H9 (cell line): ENCODE results near the gene NOLC1. TPM values are rescaled to one million over a fixed set of nuclear protein-coding genes. Genes with fewer than 3 reads are reported as not detected.

Source experiments
- DNase-seq: peaks from one replicate; pipeline ENCODE4 v3.0.0-alpha.2; 2017
- H2AFZ ChIP-seq: one replicate; pipeline ENCODE4 v1.6.1; 2013; ENCODE audit warnings: mild to moderate bottlenecking, low read length, control low read depth, moderate library complexity
- H2AK5ac ChIP-seq: 2 replicates; pipeline ENCODE4 v1.6.1; 2013; ENCODE audit warnings: low read length, control low read depth, mixed read lengths; ENCODE audit not compliant: insufficient read length
- H2BK120ac ChIP-seq: one replicate; pipeline ENCODE4 v1.6.1; 2013; ENCODE audit warnings: low read depth, mild to moderate bottlenecking, low read length, control low read depth, inconsistent platforms; ENCODE audit not compliant: poor library complexity, severe bottlenecking
- H2BK12ac ChIP-seq: 2 replicates; pipeline ENCODE4 v1.6.1; 2013; ENCODE audit warnings: low read length, control low read depth, mixed read lengths, low read depth; ENCODE audit not compliant: insufficient read length
- H2BK15ac ChIP-seq: 2 replicates; pipeline ENCODE4 v1.6.1; 2013; ENCODE audit warnings: low read depth, low read length, control low read depth
- H2BK20ac ChIP-seq: one replicate; pipeline ENCODE4 v1.6.1; 2013; ENCODE audit warnings: low read depth, mild to moderate bottlenecking, low read length, control low read depth, inconsistent platforms; ENCODE audit not compliant: poor library complexity, severe bottlenecking
- H2BK5ac ChIP-seq: 2 replicates; pipeline ENCODE4 v1.6.1; 2013; ENCODE audit warnings: low read length, control low read depth, mixed read lengths; ENCODE audit not compliant: insufficient read length
- H3K14ac ChIP-seq: 2 replicates; pipeline ENCODE4 v1.6.1; 2013; ENCODE audit warnings: low read length, control low read depth; ENCODE audit not compliant: insufficient read depth
- H3K18ac ChIP-seq: 2 replicates; pipeline ENCODE4 v1.6.1; 2013; ENCODE audit warnings: low read depth, mild to moderate bottlenecking, mixed read lengths, low read length, control low read depth; ENCODE audit not compliant: insufficient read length
- H3K23ac ChIP-seq: 2 replicates; pipeline ENCODE4 v1.6.1; 2013; ENCODE audit warnings: low read length, control low read depth, mixed read lengths, low read depth; ENCODE audit not compliant: insufficient read length
- H3K23me2 ChIP-seq: 2 replicates; pipeline ENCODE4 v1.6.1; 2013; ENCODE audit warnings: low read depth, mild to moderate bottlenecking, mixed read lengths, low read length, control low read depth; ENCODE audit not compliant: insufficient read length, poor library complexity, severe bottlenecking
- H3K27ac ChIP-seq: 2 replicates; pipeline ENCODE4 v1.5.1; 2013; ENCODE audit warnings: low read length, control low read depth, mixed read lengths, low read depth; ENCODE audit not compliant: insufficient read length
- H3K27me3 ChIP-seq: 2 replicates; pipeline ENCODE4 v1.6.1; 2013; ENCODE audit warnings: low read length, control low read depth, inconsistent platforms; ENCODE audit not compliant: insufficient read depth
- H3K4ac ChIP-seq: 2 replicates; pipeline ENCODE4 v1.6.1; 2013; ENCODE audit warnings: low read depth, mild to moderate bottlenecking, control low read depth, inconsistent platforms, low read length, moderate library complexity
- H3K4me1 ChIP-seq: 2 replicates; pipeline ENCODE4 v1.6.1; 2013; ENCODE audit warnings: low read length, control low read depth, inconsistent platforms; ENCODE audit not compliant: insufficient read depth
- H3K4me2 ChIP-seq: 2 replicates; pipeline ENCODE4 v1.6.1; 2013; ENCODE audit warnings: low read length, control low read depth, mixed read lengths; ENCODE audit not compliant: insufficient read length, insufficient read depth
- H3K56ac ChIP-seq: 2 replicates; pipeline ENCODE4 v1.6.1; 2013; ENCODE audit warnings: low read depth, mild to moderate bottlenecking, mixed read lengths, low read length, control low read depth; ENCODE audit not compliant: insufficient read length
- H3K79me1 ChIP-seq: 2 replicates; pipeline ENCODE4 v1.6.1; 2013; ENCODE audit warnings: low read depth, mild to moderate bottlenecking, moderate library complexity, low read length, control low read depth, inconsistent platforms; ENCODE audit not compliant: insufficient read depth, poor library complexity, severe bottlenecking
- H3K79me2 ChIP-seq: 2 replicates; pipeline ENCODE4 v1.6.1; 2013; ENCODE audit warnings: low read length, control low read depth, inconsistent platforms; ENCODE audit not compliant: insufficient read depth
- H3K9ac ChIP-seq: 2 replicates; pipeline ENCODE4 v1.6.1; 2013; ENCODE audit warnings: low read length, control low read depth, mixed read lengths; ENCODE audit not compliant: insufficient read length; ENCODE audit errors: extremely low read depth
- H3K9me3 ChIP-seq: one replicate; pipeline ENCODE4 v1.6.1; 2013; ENCODE audit warnings: low read depth, low read length, inconsistent platforms; ENCODE audit not compliant: control insufficient read depth
- H3T11ph ChIP-seq: one replicate; pipeline ENCODE4 v1.6.1; 2013; ENCODE audit warnings: mild to moderate bottlenecking, low read length, control low read depth, inconsistent platforms
- H4K20me1 ChIP-seq: one replicate; pipeline ENCODE4 v1.6.1; 2013; ENCODE audit not compliant: control insufficient read depth, insufficient read length, insufficient read depth
- H4K5ac ChIP-seq: 2 replicates; pipeline ENCODE4 v1.6.1; 2013; ENCODE audit warnings: low read depth, mild to moderate bottlenecking, mixed read lengths, low read length, control low read depth; ENCODE audit not compliant: insufficient read length
- H4K8ac ChIP-seq: replicated peaks from 2 replicates; pipeline ENCODE4 v1.6.1; 2013; ENCODE audit warnings: low read length, control low read depth, mixed read lengths, low read depth; ENCODE audit not compliant: insufficient read length
- H4K91ac ChIP-seq: 2 replicates; pipeline ENCODE4 v1.6.1; 2013; ENCODE audit warnings: low read depth, mild to moderate bottlenecking, moderate library complexity, mixed read lengths, low read length, control low read depth; ENCODE audit not compliant: insufficient read length
- H3K27ac Mint-ChIP-seq, 3 experiments: 2 replicates in 2 of 3; 3 replicates in 1 of 3; pipeline ENCODE4 v1.8.0; 2020 to 2021; ENCODE audit warnings: mixed read lengths in 3 of 3, mild to moderate bottlenecking in 1 of 3, moderate library complexity in 1 of 3
- H3K27me3 Mint-ChIP-seq: 2 replicates; pipeline ENCODE4 v1.8.0; 2021; ENCODE audit warnings: low read depth, mild to moderate bottlenecking, moderate library complexity, mixed read lengths
- H3K36me3 Mint-ChIP-seq, 3 experiments: 2 replicates in 2 of 3; 3 replicates in 1 of 3; pipeline ENCODE4 v1.8.0; 2020 to 2021; ENCODE audit warnings: low read depth in 3 of 3, mixed read lengths in 3 of 3; ENCODE audit not compliant: insufficient read depth in 1 of 3
- H3K4me1 Mint-ChIP-seq, 2 experiments: 2 replicates each; pipeline ENCODE4 v1.8.0; 2020; ENCODE audit warnings: mixed read lengths in 2 of 2
- H3K4me3 Mint-ChIP-seq, 2 experiments: 2 replicates in 1 of 2; 3 replicates in 1 of 2; pipeline ENCODE4 v1.8.0; 2020 to 2021; ENCODE audit warnings: mild to moderate bottlenecking in 2 of 2, mixed read lengths in 2 of 2, moderate library complexity in 1 of 2
- H3K9me3 Mint-ChIP-seq, 2 experiments: 2 replicates in 1 of 2; 3 replicates in 1 of 2; pipeline ENCODE4 v1.8.0; 2020; ENCODE audit warnings: mild to moderate bottlenecking in 2 of 2, mixed read lengths in 2 of 2, moderate library complexity in 1 of 2
- WGBS: extraction: QIAGEN DNeasy Blood & Tissue Kit; methylation state at CpG from one replicate; pipeline ENCODE4 v1.1.7; 2013; ENCODE audit warnings: missing lambda C conversion rate, low lambda C conversion rate, mixed read lengths; ENCODE audit not compliant: insufficient read length; ENCODE audit errors: extremely low coverage; 5-methylcytosine and 5-hydroxymethylcytosine counted together
- total RNA-seq: library from RNA; stranded (reverse); gene quantifications from 2 replicates; pipeline ENCODE4 v1.2.1, GENCODE V29; 2021
- TF ChIP-seq, protein P1 (sequence below): fragments of 200-600 bp; sonication (generic); conservative IDR thresholded peaks from 3 replicates; pipeline ENCODE4 v1.8.0; 2021; ENCODE audit warnings: antibody characterized with exemption, mild to moderate bottlenecking

Gene NOLC1
- total RNA-seq, 1 experiment from 2014 or later = 171 TPM

DNA sequence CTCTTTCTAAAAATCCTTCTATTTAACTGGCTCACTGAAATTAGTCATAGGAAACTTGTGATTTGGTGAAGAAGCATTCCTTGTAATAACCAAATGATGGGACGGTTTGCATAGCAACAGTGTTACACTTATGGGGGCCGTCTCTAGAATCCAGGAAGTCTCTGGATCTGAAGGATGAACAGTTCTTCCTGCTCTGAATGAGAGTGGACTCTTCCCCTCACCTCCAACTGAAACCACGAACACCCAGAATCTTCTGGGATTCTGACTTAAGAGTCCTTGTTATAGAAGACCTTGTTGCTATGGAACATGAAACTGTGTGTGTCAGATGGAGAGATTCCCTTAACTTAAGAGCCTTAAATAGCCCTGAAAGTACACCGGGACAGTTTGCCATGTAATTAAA lies 23.2 kb downstream of the NOLC1 start:
- TF ChIP-seq, protein P1, sequence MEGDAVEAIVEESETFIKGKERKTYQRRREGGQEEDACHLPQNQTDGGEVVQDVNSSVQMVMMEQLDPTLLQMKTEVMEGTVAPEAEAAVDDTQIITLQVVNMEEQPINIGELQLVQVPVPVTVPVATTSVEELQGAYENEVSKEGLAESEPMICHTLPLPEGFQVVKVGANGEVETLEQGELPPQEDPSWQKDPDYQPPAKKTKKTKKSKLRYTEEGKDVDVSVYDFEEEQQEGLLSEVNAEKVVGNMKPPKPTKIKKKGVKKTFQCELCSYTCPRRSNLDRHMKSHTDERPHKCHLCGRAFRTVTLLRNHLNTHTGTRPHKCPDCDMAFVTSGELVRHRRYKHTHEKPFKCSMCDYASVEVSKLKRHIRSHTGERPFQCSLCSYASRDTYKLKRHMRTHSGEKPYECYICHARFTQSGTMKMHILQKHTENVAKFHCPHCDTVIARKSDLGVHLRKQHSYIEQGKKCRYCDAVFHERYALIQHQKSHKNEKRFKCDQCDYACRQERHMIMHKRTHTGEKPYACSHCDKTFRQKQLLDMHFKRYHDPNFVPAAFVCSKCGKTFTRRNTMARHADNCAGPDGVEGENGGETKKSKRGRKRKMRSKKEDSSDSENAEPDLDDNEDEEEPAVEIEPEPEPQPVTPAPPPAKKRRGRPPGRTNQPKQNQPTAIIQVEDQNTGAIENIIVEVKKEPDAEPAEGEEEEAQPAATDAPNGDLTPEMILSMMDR = no peak
- Histone ChIP-seq H2BK5ac (no peak overlapping the region), H2BK15ac (no peak overlapping the region), H2BK20ac (no peak overlapping the region), H4K8ac (no peak overlapping the region), H3K9me3 (no peaks in the 10 kb centered on the region), H4K5ac (no peak overlapping the region), H2BK120ac (no peak overlapping the region), H3T11ph (no peak overlapping the region), H3K14ac (no peak overlapping the region), H3K4ac (no peak overlapping the region), H3K4me2 (no peak overlapping the region), H3K4me1 (no peaks in the 10 kb centered on the region), H2AK5ac (no peak overlapping the region), H2AFZ (no peak overlapping the region), H3K56ac (no peak overlapping the region), H3K23me2 (no peaks in the 10 kb centered on the region), H3K27me3 (no peaks in the 10 kb centered on the region), H4K20me1 (no peaks in the 10 kb centered on the region), H3K23ac (no peak overlapping the region), H2BK12ac (no peak overlapping the region), H4K91ac (no peak overlapping the region), H3K79me2 (no peaks in the 10 kb centered on the region), H3K9ac (no peak overlapping the region), H3K27ac (no peak overlapping the region), H3K79me1 (no peaks in the 10 kb centered on the region), H3K18ac (no peak overlapping the region)
- Mint-ChIP-seq H3K36me3 (no peaks in the 10 kb centered on the region; a peak in 1 of 7 replicates), H3K27me3 (peaks cover 18% of the 10 kb centered on the region), H3K4me3 (no peak overlapping the region), H3K27ac (no peak overlapping the region), H3K9me3 (peaks cover 3 to 5% of the 10 kb centered on the region in 2 experiments; a peak in 4 of 5 replicates), H3K4me1 (peaks cover 0 to 3% of the 10 kb centered on the region in 2 experiments; a peak in 2 of 4 replicates)
- no CpG with 5 or more reads among the region's 4 CpGs for WGBS
- DNase-seq = no peak
